D721Med (cell line): ENCODE data around the gene SFRP4.

ENCODE experiments used
- DNase-seq: peaks from one replicate; pipeline ENCODE4 v3.0.0; 2011; ENCODE audit warnings: low spot score; ENCODE audit not compliant: insufficient read length
- FAIRE-seq: peaks from 2 replicates; lab custom pipeline; 2011; peaks lifted over from hg19 to GRCh38; lab: Jason Lieb, UNC
- TF ChIP-seq, protein P1 (sequence below): IDR thresholded peaks from 2 replicates; pipeline ENCODE4 v1.5.1; 2012; ENCODE audit warnings: mild to moderate bottlenecking, control low read depth; ENCODE audit not compliant: insufficient read depth; ENCODE audit errors: missing control alignments

SFRP4 gene

DNA sequence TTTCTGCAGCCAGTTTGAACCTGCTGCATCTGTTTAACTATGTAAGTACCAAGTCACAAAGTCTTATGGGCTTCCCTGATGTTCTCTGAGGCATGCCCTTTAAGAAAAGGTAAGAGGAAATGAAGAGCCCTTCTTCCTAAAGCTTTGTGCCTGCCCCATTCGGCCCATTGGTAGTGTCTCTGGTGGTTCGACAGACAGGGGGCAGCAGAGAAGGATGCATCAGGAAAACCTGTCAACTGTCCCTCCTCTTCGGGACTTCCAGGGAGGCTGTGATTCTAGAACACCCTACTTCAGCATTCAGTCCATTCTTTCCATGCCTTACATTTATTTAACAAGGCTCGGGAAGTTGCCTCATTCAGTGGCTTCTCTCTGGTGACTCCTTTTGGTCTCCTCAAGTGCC, 1.9 kb upstream of the SFRP4 start:
- TF ChIP-seq, protein P1, sequence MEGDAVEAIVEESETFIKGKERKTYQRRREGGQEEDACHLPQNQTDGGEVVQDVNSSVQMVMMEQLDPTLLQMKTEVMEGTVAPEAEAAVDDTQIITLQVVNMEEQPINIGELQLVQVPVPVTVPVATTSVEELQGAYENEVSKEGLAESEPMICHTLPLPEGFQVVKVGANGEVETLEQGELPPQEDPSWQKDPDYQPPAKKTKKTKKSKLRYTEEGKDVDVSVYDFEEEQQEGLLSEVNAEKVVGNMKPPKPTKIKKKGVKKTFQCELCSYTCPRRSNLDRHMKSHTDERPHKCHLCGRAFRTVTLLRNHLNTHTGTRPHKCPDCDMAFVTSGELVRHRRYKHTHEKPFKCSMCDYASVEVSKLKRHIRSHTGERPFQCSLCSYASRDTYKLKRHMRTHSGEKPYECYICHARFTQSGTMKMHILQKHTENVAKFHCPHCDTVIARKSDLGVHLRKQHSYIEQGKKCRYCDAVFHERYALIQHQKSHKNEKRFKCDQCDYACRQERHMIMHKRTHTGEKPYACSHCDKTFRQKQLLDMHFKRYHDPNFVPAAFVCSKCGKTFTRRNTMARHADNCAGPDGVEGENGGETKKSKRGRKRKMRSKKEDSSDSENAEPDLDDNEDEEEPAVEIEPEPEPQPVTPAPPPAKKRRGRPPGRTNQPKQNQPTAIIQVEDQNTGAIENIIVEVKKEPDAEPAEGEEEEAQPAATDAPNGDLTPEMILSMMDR: no peak
- no peak for DNase-seq
- no peak for FAIRE-seq

DNA sequence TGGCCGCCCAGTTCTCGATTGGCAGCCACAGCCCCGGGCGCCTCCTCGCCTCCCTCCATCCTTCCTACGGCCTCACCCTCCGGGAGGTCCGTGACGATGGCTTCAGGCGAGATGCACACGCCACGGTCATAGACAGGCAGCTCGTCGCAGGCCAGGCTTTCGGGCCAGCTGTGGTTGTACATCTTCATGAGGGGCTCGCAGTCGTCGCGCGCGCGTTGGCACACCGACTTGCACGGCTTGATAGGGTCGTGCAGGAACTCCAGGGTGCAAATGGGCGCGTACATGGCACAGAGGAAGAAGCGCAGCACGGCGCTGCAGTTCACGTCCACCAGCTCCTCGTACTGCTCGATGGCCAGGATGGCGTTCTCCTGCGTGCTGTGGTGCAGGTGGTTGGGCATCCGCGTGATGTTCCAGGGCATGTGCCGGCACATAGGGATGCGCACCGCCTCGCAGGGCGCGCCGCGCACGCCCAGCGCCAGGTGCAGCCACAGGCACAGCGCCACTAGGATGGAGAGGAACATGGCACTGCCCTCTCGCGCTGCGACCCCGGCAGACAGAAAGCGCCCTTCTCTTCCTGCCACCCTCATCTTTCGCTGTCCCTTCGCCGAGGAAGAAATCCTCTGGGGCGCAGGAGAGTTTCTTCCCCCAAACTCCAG, 472 bp downstream of the SFRP4 start:
- TF ChIP-seq, protein P1: no peak
- FAIRE-seq (no peak), DNase-seq (no peak)

DNA sequence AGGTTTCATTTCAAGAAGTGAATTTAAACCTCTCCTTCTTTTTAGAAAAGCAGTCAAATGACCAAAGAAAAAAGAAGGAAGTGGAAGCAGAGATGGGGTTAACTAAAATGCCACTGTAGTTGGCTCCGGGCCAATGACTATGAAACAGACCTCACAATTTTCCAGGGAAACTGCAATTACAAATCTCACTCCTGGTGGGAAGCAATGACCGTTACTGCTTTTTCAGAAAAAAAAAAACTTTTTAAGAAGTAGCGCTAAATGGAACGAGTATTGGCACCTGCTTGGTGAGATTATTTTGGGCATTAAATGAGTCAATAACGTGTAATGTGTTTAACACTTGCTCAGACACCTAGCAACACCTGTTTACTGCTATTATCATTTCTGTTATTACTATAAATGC, 1.2 kb downstream of the SFRP4 start:
- DNase-seq (no peak), FAIRE-seq (no peak)
- TF ChIP-seq, protein P1: no peak

- FAIRE-seq (no peak), DNase-seq (no peak)
- TF ChIP-seq, protein P1: no peak
Measured at GRCh38 chr7:37912756-37913155, 3.9 kb downstream of the SFRP4 start.

- no peak for DNase-seq
- TF ChIP-seq, protein P1: no peak
- no peak for FAIRE-seq
Measured at GRCh38 chr7:37908221-37908788, 8.3 kb downstream of the SFRP4 start.

GRCh38 chr7:37901890-37902524, 14.6 kb downstream of the SFRP4 start:
- TF ChIP-seq, protein P1: no peak
- FAIRE-seq (no peak), DNase-seq (no peak)

DNA sequence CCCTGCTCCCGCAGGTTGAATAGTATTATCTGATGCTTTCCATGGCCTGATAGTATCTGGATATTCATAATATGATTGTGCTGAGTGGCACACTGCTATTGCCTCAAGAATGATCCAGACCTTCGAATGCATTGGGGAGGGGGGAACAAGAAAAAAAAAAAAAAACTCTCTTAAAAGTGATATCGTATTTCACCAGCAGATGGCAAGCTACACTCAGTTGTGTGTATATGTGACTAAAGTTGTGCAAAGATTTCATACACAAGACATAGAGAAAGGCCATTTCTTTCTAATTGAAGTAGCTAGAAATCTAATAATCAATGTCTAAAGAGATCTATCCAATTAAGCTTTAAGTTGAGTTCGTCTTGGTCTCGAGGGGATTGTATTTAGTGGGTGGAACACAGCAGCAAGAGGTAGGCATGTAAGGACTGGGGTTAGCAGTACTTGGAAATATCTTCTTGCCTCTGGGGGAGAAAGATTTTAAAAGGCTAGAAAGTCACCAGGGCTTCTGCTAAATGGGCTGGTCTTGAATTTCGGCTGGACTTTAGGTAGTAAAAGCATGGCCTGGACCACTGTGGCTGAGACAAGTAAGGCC, 15.3 kb downstream of the SFRP4 start:
- DNase-seq (no peak), FAIRE-seq (peak; percentile 25)
- TF ChIP-seq, protein P1: peak; percentile 45
